Prostate gland (tissue), 2 donors: ENCODE results near the gene SETD6.

Source experiments
- POLR2A ChIP-seq: fragments of 450-650 bp; IDR thresholded peaks from one replicate; pipeline ENCODE4 v1.6.1; 2016; ENCODE audit warnings: antibody characterized with exemption, mild to moderate bottlenecking
- TF ChIP-seq, protein P1 (sequence below), 4 experiments: fragments of 200-600 bp in 2 of 4; fragments of 450-650 bp in 2 of 4; sonication (generic) in 2 of 4; IDR thresholded peaks; 1 replicate in 3 of 4; 2 replicates in 1 of 4; pipeline ENCODE4 v1.5.1; 2016 to 2019; ENCODE audit warnings: antibody characterized with exemption in 4 of 4, mild to moderate bottlenecking in 2 of 4, moderate library complexity in 2 of 4

DNA sequence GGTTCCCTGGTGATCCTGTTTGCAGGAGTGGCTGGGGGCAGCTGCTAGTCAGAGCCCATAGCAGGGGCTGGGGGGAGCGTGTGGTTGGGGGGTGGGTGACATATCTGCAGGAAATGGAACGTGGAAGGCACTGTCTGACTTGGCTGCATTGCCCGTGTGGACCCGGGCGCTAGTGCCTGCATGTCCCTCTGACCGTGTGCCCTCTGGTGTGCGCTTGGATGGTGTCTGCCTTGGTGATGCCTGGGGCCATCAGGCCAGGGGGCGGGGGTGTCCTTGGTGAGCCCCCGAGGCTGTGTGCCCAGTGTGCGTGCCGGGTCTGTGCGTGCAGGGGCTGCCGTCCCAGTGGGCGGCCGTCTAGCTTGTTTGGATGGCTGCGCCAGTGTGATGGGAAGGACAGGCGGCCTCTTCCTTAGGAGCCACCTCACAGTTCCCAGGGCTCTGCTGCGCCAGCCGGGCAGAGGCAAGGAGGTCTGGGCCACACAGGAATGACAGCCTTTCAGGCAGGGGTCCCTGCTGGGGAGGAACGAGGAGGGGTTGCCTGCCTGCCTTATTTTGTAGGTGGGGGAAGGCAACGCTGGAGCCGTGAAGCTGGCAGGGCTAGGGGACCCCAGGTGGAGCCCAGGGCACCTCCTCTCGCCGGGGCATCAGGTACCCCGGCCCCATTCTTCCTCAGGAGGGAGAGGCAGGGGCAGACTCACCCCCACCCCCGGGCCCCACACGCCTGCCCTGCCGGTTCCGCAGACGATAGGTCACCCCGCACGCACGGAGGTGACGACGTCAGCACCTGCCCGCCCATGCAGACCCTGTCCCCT, 14.7 kb upstream of the SETD6 start:
- TF ChIP-seq, protein P1, sequence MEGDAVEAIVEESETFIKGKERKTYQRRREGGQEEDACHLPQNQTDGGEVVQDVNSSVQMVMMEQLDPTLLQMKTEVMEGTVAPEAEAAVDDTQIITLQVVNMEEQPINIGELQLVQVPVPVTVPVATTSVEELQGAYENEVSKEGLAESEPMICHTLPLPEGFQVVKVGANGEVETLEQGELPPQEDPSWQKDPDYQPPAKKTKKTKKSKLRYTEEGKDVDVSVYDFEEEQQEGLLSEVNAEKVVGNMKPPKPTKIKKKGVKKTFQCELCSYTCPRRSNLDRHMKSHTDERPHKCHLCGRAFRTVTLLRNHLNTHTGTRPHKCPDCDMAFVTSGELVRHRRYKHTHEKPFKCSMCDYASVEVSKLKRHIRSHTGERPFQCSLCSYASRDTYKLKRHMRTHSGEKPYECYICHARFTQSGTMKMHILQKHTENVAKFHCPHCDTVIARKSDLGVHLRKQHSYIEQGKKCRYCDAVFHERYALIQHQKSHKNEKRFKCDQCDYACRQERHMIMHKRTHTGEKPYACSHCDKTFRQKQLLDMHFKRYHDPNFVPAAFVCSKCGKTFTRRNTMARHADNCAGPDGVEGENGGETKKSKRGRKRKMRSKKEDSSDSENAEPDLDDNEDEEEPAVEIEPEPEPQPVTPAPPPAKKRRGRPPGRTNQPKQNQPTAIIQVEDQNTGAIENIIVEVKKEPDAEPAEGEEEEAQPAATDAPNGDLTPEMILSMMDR (IDR thresholded peaks at IDR 0.05): no peak
- no peak for TF ChIP-seq POLR2A
